K562 (cell line): ENCODE results near the gene CCDC187. TPM values are rescaled to one million over a fixed set of nuclear protein-coding genes. Genes with fewer than 3 reads are reported as not detected.

ENCODE experiments used
- C11orf30 ChIP-seq: fragments of 450-650 bp; IDR thresholded peaks from 2 replicates; pipeline ENCODE4 v1.6.1; 2016; ENCODE audit warnings: low read depth, mild to moderate bottlenecking
- EWSR1 ChIP-seq: fragments of 450-650 bp; IDR thresholded peaks from 2 replicates; pipeline ENCODE4 v1.6.1; 2018; ENCODE audit warnings: borderline replicate concordance, mild to moderate bottlenecking, low read depth, moderate library complexity; ENCODE audit not compliant: partially characterized antibody
- FOXP4 ChIP-seq: sonication (generic); formaldehyde crosslinking; IDR thresholded peaks from 2 replicates; pipeline ENCODE4 v1.8.0; 2022; ENCODE audit warnings: mild to moderate bottlenecking, missing genetic modification reagents, borderline replicate concordance
- HNRNPUL1 ChIP-seq: fragments of 200-400 bp; formaldehyde crosslinking; IDR thresholded peaks from 2 replicates; pipeline ENCODE4 v1.6.1; 2017; ENCODE audit warnings: low read length
- MGA ChIP-seq: fragments of 450-650 bp; IDR thresholded peaks from 2 replicates; pipeline ENCODE4 v1.6.1; 2016; ENCODE audit warnings: mild to moderate bottlenecking, moderate library complexity
- OTX1 ChIP-seq: fragments of 450-650 bp; formaldehyde crosslinking; IDR thresholded peaks from 2 replicates; pipeline ENCODE4 v1.4.0; 2022; ENCODE audit warnings: mild to moderate bottlenecking
- SIX5 ChIP-seq, 2 experiments: IDR thresholded peaks; 2 replicates each; pipeline ENCODE4 v1.6.1; 2011; ENCODE audit warnings: low read length in 2 of 2, borderline replicate concordance in 1 of 2, low read depth in 1 of 2, mild to moderate bottlenecking in 1 of 2, moderate library complexity in 1 of 2; ENCODE audit not compliant: insufficient read depth in 1 of 2
- ZNF398 ChIP-seq: fragments of 250-450 bp; sonication (Bioruptor Pico); IDR thresholded peaks from 2 replicates; pipeline ENCODE4 v1.8.0; 2021; ENCODE audit warnings: moderate library complexity, mild to moderate bottlenecking, inconsistent platforms
- ZNF740 ChIP-seq, 3 experiments: fragments of 200-800 bp in 1 of 3; sonication (Bioruptor generic) in 1 of 3; sonication (generic) in 1 of 3; formaldehyde crosslinking in 1 of 3; IDR thresholded peaks; 2 replicates each; pipeline versions ENCODE4 v1.6.1 to v1.8.0; 2016 to 2022; ENCODE audit warnings: mild to moderate bottlenecking in 2 of 3, missing compliant biosample characterization in 2 of 3, missing genetic modification characterization in 2 of 3, missing genetic modification reagents in 1 of 3
- polyA plus RNA-seq, 8 experiments: library from polyadenylated mRNA; depleted of rRNA in 4 of 8; stranded (reverse) in 5 of 8; unstranded in 3 of 8; fragments of >200 nt; fragmentation: Nextera tagmentation in 2 of 8; fragmentation: Illumina TruSeq in 1 of 8; extraction: Ambion mirVana in 2 of 8; extraction: Trizol in 1 of 8; gene quantifications; 2 replicates each; pipeline versions ENCODE4 v1.2.1 to v1.2.3, GENCODE V29; 2011 to 2014; ENCODE audit warnings: inconsistent platforms in 1 of 8, missing spikeins in 1 of 8
- total RNA-seq, 7 experiments: library from RNA; depleted of rRNA in 6 of 7; stranded (reverse); fragments of >200 nt in 6 of 7; fragmentation: Illumina TruSeq in 2 of 7; extraction: Trizol in 2 of 7; gene quantifications; 2 replicates each; pipeline versions ENCODE4 v1.2.1 to v1.2.3, GENCODE V29; 2011 to 2021; ENCODE audit warnings: low replicate concordance in 1 of 7

CCDC187 gene
- total and polyA plus RNA-seq, 9 of the 15 experiments (the other 6 are each of a cell fraction or from before 2014, with no cell fraction given), result not detected

GRCh38 chr9:136307215-136307750, 3.4 kb upstream of the CCDC187 start (continued):
- no peak for TF ChIP-seq MGA
- no peak; the same call in 1 of the 2 replicates for TF ChIP-seq ZNF740 (CRISPR knock-in tag; IDR thresholded peaks at IDR 0.05)
- no peak for TF ChIP-seq ZNF740 (tag; IDR thresholded peaks at IDR 0.05)
- no peak for TF ChIP-seq HNRNPUL1
- no peak for TF ChIP-seq OTX1 (CRISPR knock-in tag)
- no peak for TF ChIP-seq EWSR1
- TF ChIP-seq SIX5 (IDR thresholded peaks at IDR 0.05; ENCODE audit: borderline replicate concordance in 1 of 2, insufficient read depth in 1 of 2, low read depth in 1 of 2, low read length in 2 of 2), result no peak
- 0 out of 2 replicates have a peak, but pooled peaks have one; percentile 62 for TF ChIP-seq FOXP4 (CRISPR knock-in tag)
- no peak for TF ChIP-seq C11orf30
- no peak for TF ChIP-seq ZNF398 (CRISPR knock-in tag)
